NCI-H446 treated with DMSO at 0.1 percent for 48 hours (cell line): Measurements from ENCODE around the gene CSTF2T.

Experiments used
- DNase-seq: peaks from one replicate; lab custom pipeline; 2025; lab: John Stamatoyannopoulos, UW

CSTF2T gene

GRCh38 chr10:51649064-51649463, 50.3 kb downstream of the CSTF2T start:
- DNase-seq = no peak
